HAP-1 (cell line): ENCODE data around the gene TCF21.
A peak's percentile ranks its signal among the peaks of the same experiment; 100 is the strongest.
"Not testable (repeated sequence)": the region's sequence is repeated elsewhere in the genome, so short reads cannot be mapped to it uniquely, and the experiment has no call there.

Source experiments
- DNase-seq, 2 experiments: peaks; one replicate each; pipeline ENCODE4 v3.0.0-alpha.2; 2016 to 2020; ENCODE audit warnings: low spot score in 2 of 2
- H3K27me3 ChIP-seq: fragments of 250-450 bp; sonication (Bioruptor Pico); 2 replicates; pipeline ENCODE4 v1.5.1; 2020; ENCODE audit warnings: low read depth, mild to moderate bottlenecking, moderate library complexity
- H3K36me3 ChIP-seq: fragments of 250-450 bp; sonication (Bioruptor Pico); replicated peaks from 2 replicates; pipeline ENCODE4 v1.5.1; 2020; ENCODE audit warnings: mild to moderate bottlenecking
- H3K4me1 ChIP-seq: fragments of 250-450 bp; sonication (Bioruptor Pico); 2 replicates; pipeline ENCODE4 v1.5.1; 2020; ENCODE audit warnings: mild to moderate bottlenecking
- H3K4me3 ChIP-seq: fragments of 250-450 bp; sonication (Bioruptor Pico); 2 replicates; pipeline ENCODE4 v1.5.1; 2020; ENCODE audit warnings: mild to moderate bottlenecking, moderate library complexity
- H3K9me3 ChIP-seq: fragments of 250-450 bp; sonication (Bioruptor Pico); 2 replicates; pipeline ENCODE4 v1.5.1; 2020; ENCODE audit warnings: mild to moderate bottlenecking, moderate library complexity
- in situ Hi-C: fragments of 300-500 bp; cut with MboI; formaldehyde crosslinking; loops from 3 replicates; pipeline ENCODE4 v1.14.3; 2020; ENCODE audit warnings: low sequenced_read_pairs, inconsistent platforms, mixed read lengths

The TCF21 gene

DNA sequence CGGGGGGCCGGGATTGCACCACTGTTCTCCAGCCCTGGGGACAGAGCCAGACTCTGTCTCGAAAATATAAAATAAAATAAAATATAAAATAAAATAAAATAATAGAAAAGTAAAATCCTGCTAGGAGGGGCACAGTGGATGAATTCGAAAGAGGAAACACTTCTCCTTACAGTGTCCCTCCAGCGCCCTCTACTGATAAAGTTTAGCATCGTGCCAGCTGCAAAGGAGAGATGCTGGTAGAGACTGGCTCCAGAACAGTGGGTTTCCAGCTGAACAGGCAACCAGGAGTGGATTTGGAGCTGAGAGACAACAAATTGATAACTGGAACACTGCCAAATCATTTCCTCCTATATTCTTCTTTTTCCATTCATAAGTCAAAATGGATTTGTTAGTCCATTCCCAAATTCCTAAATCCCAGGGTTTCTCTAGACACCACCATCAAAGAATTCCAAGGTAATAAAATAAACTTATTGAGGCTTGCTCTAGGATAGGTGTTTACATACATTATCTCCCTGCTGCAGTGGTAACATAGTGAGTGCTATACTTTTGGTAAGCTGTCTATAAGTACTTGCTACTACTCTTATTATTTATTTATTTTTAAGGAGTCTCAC lies 32.4 kb downstream of the TCF21 start:
- in situ Hi-C loops, result loop anchor here (5.0 kb wide), 1 partner anchor 176 kb away; no protein-coding TSS in a partner anchor
- no peaks in the 10 kb centered on the region for H3K36me3 ChIP-seq
- no peak overlapping the region for H3K4me3 ChIP-seq
- H3K27me3 ChIP-seq, result peaks cover 11% of the 10 kb centered on the region
- no peaks in the 10 kb centered on the region for H3K9me3 ChIP-seq
- peak; percentile 61 to 89 for DNase-seq
- H3K4me1 ChIP-seq, result no peaks in the 10 kb centered on the region

DNA sequence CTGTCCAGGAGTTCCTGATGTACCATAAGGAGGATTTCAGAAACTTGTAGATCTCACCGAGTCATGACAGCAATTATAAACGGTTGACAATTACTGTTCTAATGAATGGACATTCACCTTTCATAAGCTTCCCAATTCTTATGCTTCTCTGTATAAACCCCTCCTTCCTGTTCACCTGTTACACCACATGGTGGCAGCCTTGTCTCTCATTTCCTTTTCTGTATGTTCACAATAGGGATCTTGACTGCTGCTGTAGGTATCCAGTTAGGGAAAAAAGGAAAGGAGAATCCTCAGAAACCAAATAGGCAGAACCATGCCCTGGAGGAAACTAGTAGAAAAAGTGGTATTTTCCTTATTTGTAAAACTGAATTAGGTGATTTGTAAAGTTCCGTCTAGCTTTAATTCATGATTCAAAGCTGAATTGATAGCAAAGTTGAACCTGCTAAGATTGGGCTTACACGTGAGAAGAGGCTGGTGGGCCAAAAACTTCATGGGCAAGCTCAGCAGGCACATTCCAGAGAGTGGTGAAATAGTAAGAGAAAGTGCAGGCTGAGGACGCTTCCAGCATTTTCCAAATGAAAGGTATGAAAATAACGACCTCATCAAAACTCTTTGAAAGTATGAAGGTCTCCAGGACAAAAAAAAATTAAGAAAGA lies 35.2 kb downstream of the TCF21 start:
- H3K27me3 ChIP-seq, result peaks cover 29% of the 10 kb centered on the region
- in situ Hi-C loops, result loop anchor here (5.0 kb wide), 1 partner anchor 173 kb away; no protein-coding TSS in a partner anchor
- H3K9me3 ChIP-seq, result no peaks in the 10 kb centered on the region
- no peak overlapping the region for H3K4me3 ChIP-seq
- peak; percentile 71 to 78 for DNase-seq
- H3K4me1 ChIP-seq, result no peaks in the 10 kb centered on the region
- no peaks in the 10 kb centered on the region for H3K36me3 ChIP-seq

DNA sequence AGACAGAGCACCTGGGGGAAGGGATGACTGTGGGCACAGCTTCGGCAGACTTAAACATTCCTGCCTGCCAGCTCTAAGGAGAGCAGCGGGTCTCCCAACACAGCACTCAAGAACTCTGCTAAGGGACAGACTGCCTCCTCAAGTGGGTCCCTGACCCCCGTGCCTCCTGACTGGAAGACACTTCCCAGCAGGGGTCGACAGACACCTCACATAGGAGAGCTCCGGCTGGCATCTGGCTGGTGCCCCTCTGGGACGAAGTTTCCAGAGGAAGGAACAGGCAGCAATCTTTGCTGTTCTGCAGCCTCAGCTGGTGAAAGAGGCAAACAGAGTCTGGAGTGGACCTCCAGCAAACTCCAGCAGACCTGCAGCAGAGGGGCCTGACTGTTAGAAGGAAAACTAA lies 42.3 kb downstream of the TCF21 start:
- in situ Hi-C loops, result not testable (repeated sequence)

GRCh38 chr6:133936352-133936751 lies 47.4 kb downstream of the TCF21 start:
- DNase-seq, H3K4me3 ChIP-seq, in situ Hi-C loops, H3K27me3 ChIP-seq, H3K36me3 ChIP-seq, H3K4me1 ChIP-seq, H3K9me3 ChIP-seq: not testable (repeated sequence)

More for the DNA sequence above, 42.3 kb downstream of the TCF21 start:
- H3K4me1 ChIP-seq, H3K9me3 ChIP-seq, DNase-seq, H3K4me3 ChIP-seq, H3K36me3 ChIP-seq: not testable (repeated sequence)
- peaks cover 27% of the 10 kb centered on the region for H3K27me3 ChIP-seq

- Histone ChIP-seq H3K9me3 (no peaks in the 10 kb centered on the region), H3K27me3 (peaks cover 3% of the 10 kb centered on the region), H3K4me3 (no peak overlapping the region), H3K36me3 (no peaks in the 10 kb centered on the region), H3K4me1 (no peaks in the 10 kb centered on the region)
- no peak for DNase-seq
- in situ Hi-C loops, result no loop called here
These were observed 49.0 kb downstream of the TCF21 start for GRCh38 chr6:133937909-133938308.

- in situ Hi-C loops, result no loop called here
- Histone ChIP-seq H3K9me3 (no peaks in the 10 kb centered on the region), H3K36me3 (no peaks in the 10 kb centered on the region), H3K4me1 (no peaks in the 10 kb centered on the region), H3K27me3 (peaks cover 3% of the 10 kb centered on the region), H3K4me3 (no peak overlapping the region)
- DNase-seq, result no peak
These were observed 49.6 kb downstream of the TCF21 start for GRCh38 chr6:133938533-133938932.

DNA sequence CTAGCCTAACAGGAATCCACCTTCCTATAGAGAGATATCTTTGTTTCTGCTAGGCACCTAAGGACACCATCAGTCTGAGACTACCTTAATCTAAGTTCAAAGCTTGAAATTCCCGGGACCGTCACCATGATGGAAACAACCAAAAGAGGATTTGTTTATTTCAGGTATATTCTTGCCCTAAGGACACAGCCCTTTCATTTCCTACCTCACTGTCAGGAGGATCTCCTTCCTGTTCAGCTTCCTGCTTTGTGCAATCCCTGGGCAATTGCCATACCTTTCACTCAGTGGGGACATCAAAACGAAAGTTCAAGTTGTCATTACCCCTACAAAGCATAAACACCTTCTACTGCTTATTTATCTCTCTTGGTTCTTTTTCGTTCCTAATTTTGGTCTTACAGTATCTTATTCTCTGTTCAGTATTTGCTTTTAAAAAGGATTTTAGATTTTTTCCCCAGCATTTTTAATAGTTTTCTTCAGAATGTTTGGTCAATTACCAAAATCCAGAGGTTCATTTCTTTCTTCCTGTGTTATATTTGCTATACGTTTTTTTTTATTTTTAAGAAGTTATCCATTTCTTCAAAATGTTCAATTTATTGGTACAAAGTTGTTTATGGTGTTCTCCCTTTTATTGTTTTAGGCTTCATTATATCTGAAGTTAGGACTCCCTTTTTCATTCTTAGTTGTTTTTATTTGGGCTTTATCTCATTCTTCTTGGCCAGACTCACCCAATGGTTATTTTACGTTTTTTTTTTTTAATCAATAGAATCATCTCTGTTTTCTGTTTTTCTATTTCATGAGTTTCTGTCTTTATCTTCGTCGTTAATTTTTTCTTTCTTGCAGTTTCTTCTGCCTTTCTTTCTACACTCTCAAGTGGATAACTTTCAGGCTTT lies 51.1 kb downstream of the TCF21 start:
- H3K9me3 ChIP-seq, result no peaks in the 10 kb centered on the region
- in situ Hi-C loops, result no loop called here
- no peaks in the 10 kb centered on the region for H3K4me1 ChIP-seq
- H3K4me3 ChIP-seq, result no peak overlapping the region
- no peaks in the 10 kb centered on the region for H3K36me3 ChIP-seq
- no peak for DNase-seq
- peaks cover 3% of the 10 kb centered on the region; the same call in 1 of the 2 replicates for H3K27me3 ChIP-seq
